Activated CD8-positive, alpha-beta memory T cell treated with anti-CD3 and anti-CD28 coated beads, Interleukin-2, amount 50 U/mL, for 1 hour (primary cell): Measurements from ENCODE around the gene RNU6-1.

Experiments used
- DNase-seq: peaks from one replicate; pipeline ENCODE4 v3.0.0-alpha.2; 2020; ENCODE audit errors: extremely low read depth

RNU6-1 gene

DNA sequence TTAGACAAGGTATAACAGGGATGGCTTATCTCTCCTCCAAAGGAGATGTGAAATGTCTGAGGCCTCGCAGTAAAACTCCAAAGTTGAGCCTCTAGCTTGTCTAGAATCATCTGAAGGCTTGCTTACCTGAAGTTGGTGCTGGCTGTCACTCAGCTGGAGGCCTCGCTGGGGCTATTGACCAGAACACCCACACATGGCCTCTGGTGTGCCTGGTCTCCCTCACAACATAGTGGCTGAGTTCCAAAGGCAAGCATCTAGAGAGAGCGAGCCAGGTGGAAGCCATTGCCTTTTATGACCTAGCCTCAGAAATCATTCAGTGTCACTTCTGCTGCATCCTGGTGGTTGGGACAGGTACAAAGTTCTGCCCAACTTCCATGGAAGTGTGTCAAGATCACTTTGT is 17.4 kb upstream of the RNU6-1 start:
- no peak for DNase-seq

DNA sequence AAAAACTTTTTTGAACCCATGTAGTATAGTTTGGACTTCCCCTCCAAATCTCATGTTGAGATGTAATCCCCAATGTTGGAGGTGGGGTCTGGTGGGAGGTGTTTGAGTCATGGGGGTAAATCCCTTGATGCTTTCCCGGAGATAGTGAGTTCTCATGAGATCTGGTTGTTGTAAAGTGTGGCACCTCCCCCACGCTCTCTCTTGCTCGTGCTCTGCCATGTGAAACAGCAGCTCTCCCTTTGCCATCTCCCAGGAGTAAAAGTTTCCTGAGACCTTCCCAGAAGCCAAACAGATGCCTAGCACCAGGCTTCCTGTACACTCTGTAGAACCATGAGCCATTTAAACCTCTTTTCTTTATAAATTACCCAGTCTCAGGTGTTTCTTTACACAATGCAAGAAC is 16.0 kb upstream of the RNU6-1 start:
- no peak for DNase-seq

DNA sequence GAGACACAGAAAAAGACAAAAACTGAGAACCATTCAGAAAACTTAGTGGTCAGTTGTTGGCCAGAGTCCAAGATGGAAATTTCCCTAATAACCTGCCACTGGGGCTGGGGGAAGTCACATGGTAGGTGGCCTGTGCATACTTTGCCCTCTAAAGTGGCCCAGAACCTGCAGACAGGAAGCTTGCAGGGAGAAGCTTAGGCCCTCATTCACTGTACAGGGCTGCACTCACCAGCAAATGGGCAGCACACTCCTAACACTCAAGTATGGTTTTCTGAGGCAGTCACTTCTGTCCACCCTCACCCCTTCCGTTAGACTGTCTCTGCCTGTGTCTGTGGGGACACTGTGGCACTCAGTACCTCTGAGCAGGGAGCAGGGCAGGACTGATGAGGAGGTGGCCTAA is 14.5 kb upstream of the RNU6-1 start:
- DNase-seq, result no peak

DNA sequence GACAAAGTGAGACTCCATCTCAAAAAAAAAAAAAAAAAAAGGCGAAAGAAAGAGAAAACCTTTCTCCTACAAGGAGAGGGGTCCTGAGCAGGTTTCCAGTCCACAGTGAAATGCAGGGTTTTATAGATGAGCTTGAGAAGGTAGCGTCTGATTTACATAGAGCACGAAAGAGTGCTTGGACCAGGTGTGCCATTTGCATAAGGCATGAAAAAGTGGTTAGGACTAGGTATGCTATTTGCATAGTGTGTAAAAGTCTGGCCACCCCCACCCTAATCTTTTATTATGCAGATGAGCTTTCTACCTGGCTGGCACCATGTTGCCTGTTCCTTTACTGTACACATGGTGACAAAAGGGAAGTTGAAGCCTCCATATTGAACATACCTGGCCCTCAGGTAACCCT is 13.6 kb upstream of the RNU6-1 start:
- no peak for DNase-seq

DNA sequence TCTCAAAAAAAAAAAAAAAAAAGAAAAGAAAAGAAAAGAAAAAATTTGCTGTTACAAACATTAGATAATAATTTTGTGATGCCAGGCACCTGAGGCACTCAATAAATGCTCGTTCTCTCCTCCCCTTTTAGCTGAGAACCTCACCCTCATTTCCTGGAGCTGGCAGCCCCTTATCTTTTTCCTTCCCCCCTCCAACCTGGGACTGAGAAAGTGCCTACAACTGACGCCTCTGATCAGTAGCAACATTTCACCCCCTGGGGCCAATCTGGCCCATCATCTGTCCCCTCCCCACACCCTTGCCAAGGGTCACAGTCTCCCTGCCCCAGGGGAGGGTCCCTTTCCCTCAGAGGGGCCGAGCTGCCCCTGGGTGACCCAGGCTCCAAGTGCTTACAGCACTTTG is 12.6 kb upstream of the RNU6-1 start:
- no peak for DNase-seq

DNA sequence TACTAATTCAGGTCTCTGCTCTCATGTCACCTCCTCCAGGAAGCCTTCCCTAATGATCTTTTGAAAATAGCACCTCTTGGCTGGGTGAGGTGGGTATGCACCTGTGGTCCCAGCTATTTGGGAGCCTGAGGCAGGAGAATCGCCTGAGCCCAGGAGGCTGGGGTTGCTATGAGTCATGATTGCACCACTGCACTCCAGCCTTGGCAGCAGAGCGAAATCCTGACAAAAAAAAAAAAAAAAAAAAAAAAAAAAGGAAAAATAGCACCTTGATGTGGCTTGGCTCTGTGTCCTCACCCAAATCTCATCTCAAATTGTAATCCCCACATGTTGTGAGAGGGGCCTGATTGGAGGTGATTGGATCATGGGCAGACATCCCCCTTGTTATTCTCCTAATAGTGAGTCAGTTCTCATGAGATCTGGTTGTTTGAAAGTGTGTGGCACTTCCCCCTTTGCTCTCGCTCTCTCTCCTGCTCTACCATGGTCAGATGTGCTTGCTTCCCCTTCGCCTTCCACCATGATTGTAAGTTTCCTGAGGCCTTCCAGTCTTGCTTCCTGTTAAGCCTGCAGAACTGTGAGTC is 11.2 kb upstream of the RNU6-1 start:
- DNase-seq, result no peak

DNA sequence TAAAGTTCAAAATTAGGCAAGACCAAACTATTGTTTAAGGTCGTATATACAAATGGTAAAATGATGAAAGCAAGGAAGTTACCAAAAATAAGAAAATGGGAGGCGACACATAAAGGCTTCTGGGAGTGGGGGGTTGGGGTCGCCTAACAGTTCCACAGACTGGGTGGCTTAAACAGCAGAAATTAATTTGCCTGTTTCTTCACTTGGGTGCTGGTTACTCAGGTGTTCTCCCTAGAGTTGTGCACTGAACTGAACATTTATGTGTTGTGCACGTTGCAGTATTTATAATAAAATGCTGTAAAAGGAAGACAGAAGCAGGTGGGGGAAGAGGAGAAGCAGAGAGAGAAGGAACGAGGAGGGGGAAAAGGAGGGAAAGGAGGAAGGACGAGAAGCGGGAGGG is 10.5 kb upstream of the RNU6-1 start:
- DNase-seq, result no peak

DNA sequence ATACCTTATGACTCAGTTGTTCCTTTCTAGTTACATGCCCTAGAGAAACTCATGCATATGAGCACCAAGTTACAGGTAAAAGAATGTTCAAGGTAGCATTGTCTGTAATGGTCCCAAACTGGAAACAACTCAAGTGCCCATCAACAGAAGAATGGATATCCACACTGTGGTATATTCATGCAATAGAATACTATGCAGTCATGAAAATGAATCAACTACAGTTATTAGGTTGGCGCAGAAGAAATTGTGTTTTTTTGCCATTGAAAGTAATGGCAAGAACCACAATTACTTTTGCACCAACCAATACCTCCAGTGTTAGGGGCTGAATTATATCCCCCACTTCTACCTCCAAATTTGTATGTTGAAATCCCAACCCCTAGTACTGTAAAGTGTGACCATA is 9.7 kb upstream of the RNU6-1 start:
- DNase-seq, result no peak

DNA sequence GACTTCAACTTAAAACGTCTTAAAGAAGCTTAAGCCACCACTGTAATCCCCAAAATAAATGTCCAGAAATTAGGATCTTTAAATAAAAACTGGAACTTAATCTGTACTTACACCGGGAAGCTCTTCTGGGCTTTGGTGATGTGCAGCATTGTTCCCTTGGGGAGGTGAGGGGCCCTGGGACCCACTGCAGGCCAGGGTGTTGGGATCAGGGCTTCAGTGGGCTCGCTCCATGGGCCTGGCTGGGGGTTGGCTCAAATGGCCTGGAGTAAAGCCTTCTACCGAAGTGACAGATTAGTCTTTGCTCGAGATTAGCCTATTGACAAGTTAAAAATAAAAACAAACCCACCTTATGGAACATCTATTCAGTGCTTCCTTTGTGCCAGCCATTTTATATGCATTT is 6.1 kb upstream of the RNU6-1 start:
- no peak for DNase-seq

DNA sequence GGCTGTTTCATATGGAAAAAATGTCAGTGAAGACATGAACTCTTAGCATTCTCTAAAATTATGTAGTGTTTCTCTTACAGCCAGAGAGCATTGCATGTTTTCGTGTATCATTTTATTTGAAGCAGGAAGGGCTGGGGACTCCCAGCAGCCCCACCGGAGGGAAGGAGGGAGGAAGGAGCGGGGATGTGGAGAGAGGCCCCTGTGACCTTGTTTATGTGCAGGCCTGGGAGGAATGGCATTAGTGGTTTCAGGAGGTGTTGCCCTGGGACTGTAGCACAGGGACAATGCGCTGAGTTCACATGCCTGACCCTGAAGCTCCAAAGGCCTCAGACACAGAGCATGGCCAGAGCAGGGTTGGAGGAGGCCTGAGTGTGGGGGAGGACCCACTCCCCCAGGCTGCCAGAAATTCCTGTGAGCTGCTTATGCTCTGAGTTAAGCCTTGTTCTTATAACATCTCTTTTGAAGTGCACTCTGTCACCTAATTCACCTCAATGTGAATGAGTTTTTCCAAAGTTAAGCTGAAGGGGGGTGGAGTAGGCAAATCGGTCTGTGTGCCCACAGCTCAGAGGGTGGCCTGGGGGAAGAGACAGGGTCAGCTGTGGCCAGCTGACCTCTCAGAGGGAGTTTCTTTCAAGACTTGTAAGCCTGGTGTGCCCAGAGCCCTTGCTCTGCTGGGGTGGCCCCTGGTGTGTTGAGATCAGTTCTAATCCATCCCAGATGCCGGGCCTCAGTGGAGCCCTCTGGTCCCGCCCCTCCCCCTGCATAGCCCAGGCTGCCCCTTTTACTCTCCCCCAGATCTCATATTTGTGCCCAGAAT is 3.9 kb upstream of the RNU6-1 start:
- DNase-seq, result no peak

DNA sequence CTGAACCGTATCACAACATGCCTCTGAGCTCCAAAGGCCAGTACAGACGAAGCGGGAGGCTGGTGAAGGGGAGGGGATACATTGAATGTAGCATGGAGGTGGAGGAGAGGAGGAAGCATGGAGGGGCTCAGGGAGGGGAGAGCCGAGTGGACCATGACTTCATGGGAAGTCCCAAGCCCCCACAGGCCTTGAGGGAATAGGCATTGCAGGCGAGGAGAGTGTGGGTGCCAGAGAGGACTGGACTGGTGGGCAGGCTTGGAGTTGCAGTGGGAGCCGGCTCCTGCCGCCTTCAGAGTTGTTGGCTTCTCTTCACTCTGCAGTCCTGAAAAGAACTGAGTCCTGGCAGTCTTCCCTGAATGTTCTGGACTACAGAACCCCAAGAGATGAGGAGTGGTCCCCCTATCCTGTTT is 3.3 kb upstream of the RNU6-1 start:
- no peak for DNase-seq

DNA sequence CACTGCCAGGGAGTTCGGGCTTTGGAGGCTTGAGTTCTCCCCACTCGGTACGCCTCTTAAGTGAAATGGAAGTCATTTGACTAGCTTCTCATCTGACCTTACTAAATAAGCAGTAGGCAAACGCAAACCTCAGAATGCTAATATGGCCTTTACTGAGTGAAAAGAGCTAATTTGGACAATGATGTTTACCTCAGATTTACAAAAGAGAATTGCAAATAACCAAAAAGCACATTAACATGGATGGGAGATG is 1.6 kb upstream of the RNU6-1 start:
- no peak for DNase-seq

DNA sequence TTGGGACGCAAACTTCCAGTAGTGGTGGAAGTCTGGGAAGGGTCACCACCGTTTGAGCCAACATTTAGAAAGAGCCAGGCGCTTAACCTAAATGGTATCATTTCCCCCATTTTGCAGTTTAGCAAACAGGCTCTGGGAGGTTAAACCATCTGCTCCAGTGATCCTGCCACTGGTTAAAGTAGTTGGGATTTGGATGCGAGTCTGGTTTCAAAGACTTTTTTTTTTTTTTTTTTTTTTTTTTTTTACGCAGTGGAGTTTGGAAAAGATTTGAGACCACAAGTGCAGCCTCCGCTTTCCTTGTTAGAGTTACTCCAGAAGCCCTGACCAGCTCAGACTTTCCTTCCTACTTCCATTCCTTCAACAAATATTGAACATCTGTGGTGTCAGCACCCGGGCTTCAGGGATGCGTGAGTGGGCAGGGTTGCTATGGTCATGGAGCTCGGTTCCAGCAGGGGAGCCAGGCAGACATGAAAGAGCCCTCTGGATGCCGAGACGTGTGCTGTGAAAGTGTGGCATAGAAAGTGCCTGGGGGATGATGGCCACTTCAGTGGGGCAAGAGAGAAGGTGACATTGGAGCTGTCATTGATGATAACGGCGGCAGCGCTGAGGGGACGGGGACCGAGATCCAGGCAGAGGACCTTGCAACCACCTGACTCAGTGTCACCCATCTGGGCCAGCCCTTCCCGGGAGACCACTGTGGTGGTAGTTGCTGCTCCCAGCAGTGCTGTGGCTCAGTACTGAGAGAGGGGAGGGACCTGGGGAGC is 1.1 kb upstream of the RNU6-1 start:
- no peak for DNase-seq

DNA sequence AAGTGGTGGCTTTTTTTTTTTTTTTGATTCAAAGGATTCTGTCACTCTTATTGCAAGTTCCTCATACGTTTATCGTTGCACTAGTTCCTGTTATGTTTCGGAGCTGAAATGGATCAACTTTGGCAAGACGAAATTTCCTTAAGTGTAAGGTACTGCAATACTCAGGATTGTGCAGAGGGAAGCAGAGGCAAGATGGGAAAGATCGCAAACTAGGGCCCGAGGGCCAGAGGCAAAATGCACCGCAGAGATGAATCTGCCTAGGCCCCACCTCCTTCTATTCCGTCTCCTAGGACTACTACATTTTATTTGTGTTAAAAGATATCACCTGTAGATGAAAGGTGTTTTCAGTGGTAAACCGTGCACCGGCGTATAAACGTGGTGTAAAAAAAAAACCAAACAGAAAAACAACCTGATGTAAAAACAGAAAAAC is 331 bp downstream of the RNU6-1 start:
- no peak for DNase-seq

DNA sequence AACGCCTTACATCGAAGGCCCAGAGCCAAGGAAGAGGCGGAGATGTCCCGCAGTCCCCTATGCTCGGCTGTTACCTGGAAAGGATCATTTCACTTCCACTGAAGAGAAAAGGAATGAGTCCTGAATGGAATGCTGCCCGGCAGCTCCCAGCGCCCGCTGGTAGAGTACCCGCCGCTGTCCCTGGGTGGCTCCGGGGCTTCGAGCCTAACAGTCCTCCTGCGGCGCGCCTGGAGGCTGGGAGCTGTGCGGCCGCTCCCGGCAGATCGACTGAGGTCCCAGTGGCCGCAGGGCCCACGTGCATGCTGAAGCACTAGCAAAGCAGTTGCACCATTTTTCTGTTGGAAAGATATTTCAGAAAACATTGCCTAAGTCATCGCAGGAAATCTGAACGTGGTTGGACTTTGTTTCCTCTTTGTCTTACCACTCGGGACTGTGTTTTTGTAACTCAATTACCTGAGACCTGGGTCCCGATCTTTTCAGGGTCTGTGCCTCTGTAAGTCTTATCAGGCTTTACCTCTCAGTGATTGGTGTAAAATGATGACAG is 984 bp downstream of the RNU6-1 start:
- DNase-seq, result no peak

DNA sequence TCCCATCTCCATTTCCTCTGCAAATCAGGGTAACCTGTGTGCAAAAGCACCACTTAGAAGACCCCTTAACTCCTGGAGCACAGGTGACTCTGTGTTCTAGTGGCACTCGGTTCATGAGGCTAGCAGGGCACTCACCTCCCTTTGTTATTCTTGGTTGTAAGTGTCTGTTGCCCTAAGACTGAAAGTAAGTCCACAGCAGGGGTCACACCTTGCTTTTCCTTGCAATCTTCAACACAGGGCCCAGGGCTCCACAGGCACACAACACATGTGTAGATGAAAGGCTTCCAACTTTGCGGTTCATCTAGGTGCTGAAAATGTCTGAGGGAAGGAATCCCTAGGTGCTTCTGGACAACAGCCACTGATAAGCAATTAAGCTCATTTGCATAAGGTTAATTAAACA is 2.9 kb downstream of the RNU6-1 start:
- no peak for DNase-seq

DNA sequence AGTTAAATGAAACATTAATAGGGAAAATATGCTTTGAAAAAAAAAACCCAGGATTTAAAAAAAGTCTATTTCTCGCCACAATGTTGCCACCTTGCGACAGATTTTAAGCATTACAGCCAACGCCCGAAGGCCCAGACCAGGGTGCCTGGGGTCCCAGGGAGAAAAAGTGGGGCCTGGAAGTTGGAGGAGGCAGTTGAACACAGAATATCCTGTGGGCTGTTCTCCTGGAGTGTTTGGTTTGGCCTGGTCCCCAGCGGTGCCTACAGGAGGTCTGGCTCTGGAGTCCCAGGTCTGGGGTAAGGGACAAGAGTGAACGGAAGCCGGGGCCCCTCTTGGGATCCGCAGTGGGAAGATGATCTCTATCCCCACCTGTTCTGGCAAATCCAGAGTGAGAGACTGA is 3.4 kb downstream of the RNU6-1 start:
- no peak for DNase-seq

DNA sequence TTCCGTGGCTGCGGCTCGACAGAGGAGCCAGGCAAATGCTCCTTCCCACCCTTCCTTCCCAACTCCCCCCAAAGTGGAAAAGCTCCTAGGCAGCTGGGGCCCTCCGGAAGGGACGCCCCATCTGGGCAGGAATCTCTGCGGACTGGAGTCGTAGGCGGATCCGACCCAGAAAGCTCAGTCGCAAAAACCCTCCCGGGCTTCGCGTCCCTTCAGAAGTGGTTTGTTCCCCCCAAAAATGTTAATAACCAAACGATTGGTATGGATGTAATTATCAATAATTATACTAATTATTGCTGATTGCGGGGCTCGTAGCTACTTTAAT is 3.8 kb downstream of the RNU6-1 start:
- no peak for DNase-seq

DNA sequence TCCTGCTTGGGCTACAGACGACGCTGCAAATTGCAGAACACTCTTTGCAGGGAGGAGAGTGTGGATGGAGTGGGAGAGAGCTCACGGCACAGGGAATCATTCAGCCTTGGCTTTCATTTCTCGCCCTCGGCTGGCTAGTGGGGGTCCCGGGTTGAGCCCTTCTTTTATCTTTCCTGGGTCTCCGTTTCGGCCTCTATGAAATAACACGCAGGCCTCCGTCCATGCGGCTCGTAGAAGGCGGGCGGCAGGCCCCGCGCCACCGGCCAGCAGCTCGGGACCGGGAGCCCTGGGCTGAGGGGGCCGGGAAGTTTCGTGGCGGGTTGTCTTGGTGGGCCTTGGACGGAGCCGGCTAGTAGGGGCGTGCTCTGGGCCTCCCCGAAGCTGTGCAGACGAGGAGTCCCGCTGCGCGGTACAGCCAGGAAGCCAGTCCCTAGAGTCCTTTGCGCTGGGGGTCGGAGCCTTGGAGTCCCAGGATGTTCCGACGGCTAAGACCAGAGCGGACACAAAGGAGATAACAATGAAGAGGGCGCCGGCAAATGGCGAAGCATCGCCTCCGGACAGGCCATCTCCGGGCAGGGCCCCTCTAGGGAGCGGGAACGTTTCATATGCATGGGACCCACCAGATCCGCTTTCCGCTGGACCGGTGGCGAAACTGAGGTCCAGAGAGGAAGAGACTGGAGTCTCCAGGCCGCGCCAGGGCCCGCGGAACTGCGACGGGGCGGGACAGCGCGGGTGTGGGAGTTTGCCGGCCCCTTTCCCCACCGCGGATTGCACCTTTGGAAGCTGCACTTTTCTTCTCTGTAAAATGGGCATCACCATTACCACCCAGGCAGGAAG is 4.3 kb downstream of the RNU6-1 start:
- no peak for DNase-seq

DNA sequence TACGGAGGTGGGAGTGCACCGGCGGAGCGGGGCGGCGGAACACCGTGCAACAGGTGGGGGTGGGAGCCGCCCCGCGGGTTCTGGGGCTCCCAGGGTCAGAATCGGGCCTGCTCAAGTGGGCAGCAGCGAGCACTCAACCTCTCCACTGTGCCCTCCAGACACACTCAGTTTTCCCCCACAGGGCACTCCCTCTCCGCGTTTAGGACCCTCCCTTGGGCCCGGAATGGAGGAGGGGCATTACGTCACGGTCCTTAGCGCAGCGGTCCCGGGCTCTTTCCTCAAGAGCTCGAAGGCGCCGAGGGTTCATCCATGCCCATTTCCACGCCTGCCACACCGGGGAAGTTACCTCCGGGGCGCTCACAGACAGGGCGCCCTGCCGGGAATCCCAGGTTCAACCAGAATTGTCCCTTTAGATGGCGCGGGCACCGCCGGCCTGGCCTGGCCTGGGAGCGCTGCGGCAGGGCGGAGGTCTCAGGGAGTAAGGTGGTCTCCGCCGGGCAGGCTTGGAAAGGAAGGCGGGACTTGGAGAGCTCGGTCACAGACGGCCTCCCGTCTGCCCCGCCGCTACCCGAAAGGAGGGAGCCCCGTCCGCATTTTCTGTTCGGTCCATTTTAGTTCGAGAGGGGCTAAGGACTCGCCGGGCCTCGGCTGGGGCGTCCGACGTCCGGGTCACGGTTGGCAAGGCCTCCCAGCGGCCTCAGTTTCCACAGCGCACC is 5.1 kb downstream of the RNU6-1 start:
- no peak for DNase-seq

DNA sequence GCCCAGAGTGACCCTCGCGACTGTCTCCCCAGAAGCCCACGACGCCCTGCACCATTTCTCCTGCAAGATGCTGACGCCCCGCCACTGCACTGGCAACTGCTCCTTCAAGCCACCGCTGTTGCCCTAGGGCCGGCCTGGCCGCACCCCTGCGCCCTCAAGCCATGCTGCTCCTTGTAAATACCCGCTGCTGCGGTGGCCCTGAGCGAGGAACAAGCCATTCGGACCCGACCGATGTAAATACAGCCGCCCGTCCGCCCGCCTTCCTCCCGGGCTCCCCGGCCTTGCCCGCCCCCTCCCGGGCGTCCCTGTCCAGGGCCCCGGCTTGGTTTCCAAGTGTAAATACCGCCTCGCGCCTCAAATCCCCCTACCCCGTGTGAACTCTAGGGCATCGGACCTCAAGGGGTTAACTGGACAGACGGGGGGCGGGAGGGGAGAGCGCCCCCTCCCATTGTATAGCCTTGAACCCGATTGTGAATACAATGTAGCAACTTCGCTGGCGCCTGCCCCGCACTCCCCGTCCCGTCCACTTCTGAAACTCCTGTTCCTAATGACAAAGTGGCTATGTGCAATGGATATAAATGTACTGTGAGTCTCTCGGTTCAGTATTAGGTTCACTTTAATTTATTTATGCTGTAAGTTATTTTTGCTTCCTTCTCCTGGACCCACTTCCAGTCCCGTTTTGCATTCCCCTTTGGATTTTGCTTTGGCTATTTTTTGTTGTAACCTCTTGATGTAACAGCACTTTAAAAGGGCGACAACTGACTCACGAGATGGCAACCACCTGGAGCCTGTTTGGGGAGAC is 5.9 kb downstream of the RNU6-1 start:
- no peak for DNase-seq
